Small intestine (tissue), 7 donors: ENCODE measurements around the gene DCK. TPM values are rescaled to one million over a fixed set of nuclear protein-coding genes. Genes with fewer than 3 reads are reported as not detected.

Experiments used
- DNase-seq, 2 donors: peaks; one replicate each; pipeline versions ENCODE4 v3.0.0 to v3.0.0-alpha.2; 2013
- FAIRE-seq: peaks from 2 replicates; lab custom pipeline; 2012; peaks lifted over from hg19 to GRCh38; lab: Jason Lieb, UNC
- H3K27ac ChIP-seq, 3 donors: one replicate each; pipeline ENCODE4 v1.5.1; 2013; ENCODE audit warnings: low read length in 2 of 3, mild to moderate bottlenecking in 2 of 3, control low read depth in 1 of 3, inconsistent platforms in 1 of 3, low read depth in 1 of 3, moderate library complexity in 1 of 3
- H3K27me3 ChIP-seq, 3 donors: one replicate each; pipeline ENCODE4 v1.6.1; 2013; ENCODE audit warnings: low read length in 3 of 3, inconsistent platforms in 1 of 3; ENCODE audit not compliant: control insufficient read depth in 3 of 3, insufficient read depth in 3 of 3
- H3K36me3 ChIP-seq, 3 donors: one replicate each; pipeline ENCODE4 v1.6.1; 2013; ENCODE audit warnings: low read length in 3 of 3, inconsistent platforms in 1 of 3, low read depth in 1 of 3, mild to moderate bottlenecking in 1 of 3, moderate library complexity in 1 of 3; ENCODE audit not compliant: control insufficient read depth in 3 of 3, insufficient read depth in 2 of 3
- H3K4me1 ChIP-seq, 3 donors: one replicate each; pipeline ENCODE4 v1.6.1; 2013; ENCODE audit warnings: low read length in 2 of 3, inconsistent platforms in 1 of 3, low read depth in 1 of 3, mild to moderate bottlenecking in 1 of 3, moderate library complexity in 1 of 3; ENCODE audit not compliant: control insufficient read depth in 3 of 3, insufficient read depth in 2 of 3
- H3K4me3 ChIP-seq, 3 donors: one replicate each; pipeline ENCODE4 v1.5.1; 2013; ENCODE audit warnings: low read length in 3 of 3, control low read depth in 1 of 3, inconsistent platforms in 1 of 3, low read depth in 1 of 3, mild to moderate bottlenecking in 1 of 3, moderate library complexity in 1 of 3
- H3K9me3 ChIP-seq, 2 donors: one replicate each; pipeline ENCODE4 v1.6.1; 2013; ENCODE audit warnings: low read depth in 1 of 2, low read length in 1 of 2; ENCODE audit not compliant: control insufficient read depth in 2 of 2, insufficient read depth in 1 of 2
- WGBS, 3 donors: extraction: QIAGEN DNeasy Blood & Tissue Kit; methylation state at CpG; one replicate each; pipeline ENCODE4 v1.1.7; 2013; 5-methylcytosine and 5-hydroxymethylcytosine counted together
- polyA plus RNA-seq, 4 donors: library from polyadenylated mRNA; stranded (reverse) in 3 of 4; unstranded in 1 of 4; fragments of 200-250 nt in 3 of 4; fragments of 120-200 nt in 1 of 4; gene quantifications; one replicate each; pipeline versions ENCODE4 v1.2.1 to v1.2.3, GENCODE V29; 2013
- donor health status: healthy with polysubstance abuse.
- donor health status: control.
- donor health status: control.
- donor health status: Bipolar disorder and iron deficiency.
- donor health status: healthy.

Gene DCK
- polyA plus RNA-seq, 4 donors: 7.4 to 18.9 (median 13.4) TPM

- 85 to 96% (median 94%) methylated on average over 3 of the region's 3 CpGs for WGBS, 3 donors
- no peaks in the 10 kb centered on the region for H3K4me1 ChIP-seq
Measured at GRCh38 chr4:70958681-70959080, 34.8 kb upstream of the DCK start.

DNA sequence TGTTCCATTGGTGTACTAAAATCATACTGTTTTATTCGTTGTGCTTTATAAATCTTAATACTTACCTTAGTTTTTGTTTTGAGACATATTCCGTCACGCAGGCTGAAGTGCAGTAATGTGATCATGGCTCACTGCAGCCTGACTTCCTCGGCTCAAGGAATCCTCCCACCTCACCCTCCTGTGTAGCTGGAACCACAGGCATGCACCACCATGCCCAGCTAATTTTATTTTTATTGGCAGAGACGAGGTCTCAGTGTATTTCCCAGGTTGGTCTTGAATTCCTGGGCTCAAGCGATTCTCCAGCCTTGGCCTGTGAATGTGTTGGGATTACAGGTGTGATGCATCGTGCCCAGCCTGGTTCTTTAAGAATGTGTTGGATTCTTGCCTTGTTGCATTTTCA, 24.4 kb upstream of the DCK start:
- DNase-seq (no peak), FAIRE-seq (no peak)
- WGBS, 3 donors: 92 to 94% (median 92%) methylated on average over 7 of the region's 7 CpGs
- H3K4me3 ChIP-seq: no peak overlapping the region
- no peak overlapping the region for H3K27ac ChIP-seq
- H3K9me3 ChIP-seq: no peaks in the 10 kb centered on the region
- H3K4me1 ChIP-seq: no peaks in the 10 kb centered on the region
- H3K27me3 ChIP-seq: no peaks in the 10 kb centered on the region
- peaks cover 0 to 16% (median 0%) of the 10 kb centered on the region in 3 donors for H3K36me3 ChIP-seq

More at GRCh38 chr4:70958681-70959080, 34.8 kb upstream of the DCK start:
- no peaks in the 10 kb centered on the region for H3K27me3 ChIP-seq
- no peak overlapping the region for H3K27ac ChIP-seq
- no peaks in the 10 kb centered on the region for H3K9me3 ChIP-seq
- H3K4me3 ChIP-seq: no peak overlapping the region
- DNase-seq (no peak), FAIRE-seq (no peak)
- peaks cover 0 to 24% (median 0%) of the 10 kb centered on the region in 3 donors for H3K36me3 ChIP-seq

- no peaks in the 10 kb centered on the region for H3K9me3 ChIP-seq
- no peaks in the 10 kb centered on the region for H3K27me3 ChIP-seq
- H3K4me3 ChIP-seq: no peak overlapping the region
- H3K27ac ChIP-seq: no peak overlapping the region
- FAIRE-seq: no peak
- H3K36me3 ChIP-seq: peaks cover 0 to 13% (median 0%) of the 10 kb centered on the region in 3 donors
- WGBS, 3 donors: 84 to 86% (median 85%) methylated on average over 3 of the region's 3 CpGs
- no peak for DNase-seq
- H3K4me1 ChIP-seq: no peaks in the 10 kb centered on the region
Measured at GRCh38 chr4:70976252-70976651, 17.2 kb upstream of the DCK start.

- Histone ChIP-seq H3K4me3 (no peak overlapping the region), H3K27me3 (no peaks in the 10 kb centered on the region), H3K9me3 (no peaks in the 10 kb centered on the region), H3K4me1 (no peaks in the 10 kb centered on the region), H3K27ac (no peak overlapping the region), H3K36me3 (peaks cover 0 to 11% (median 0%) of the 10 kb centered on the region in 3 donors)
- FAIRE-seq: no peak
- no peak for DNase-seq
- 74 to 93% (median 83%) methylated on average over 1 of the region's 1 CpG for WGBS, 3 donors
Measured at GRCh38 chr4:70979445-70980008, 13.9 kb upstream of the DCK start.

- no peaks in the 10 kb centered on the region for H3K4me1 ChIP-seq
- no peaks in the 10 kb centered on the region for H3K9me3 ChIP-seq
- H3K4me3 ChIP-seq: no peak overlapping the region
- no peaks in the 10 kb centered on the region for H3K27me3 ChIP-seq
- FAIRE-seq (no peak), DNase-seq (no peak)
- no peak overlapping the region for H3K27ac ChIP-seq
- peaks cover 0 to 11% (median 0%) of the 10 kb centered on the region in 3 donors for H3K36me3 ChIP-seq
Measured at GRCh38 chr4:70980196-70980595, 13.3 kb upstream of the DCK start.

- no peaks in the 10 kb centered on the region for H3K4me1 ChIP-seq
- no peak for FAIRE-seq
- no peaks in the 10 kb centered on the region for H3K9me3 ChIP-seq
Measured at GRCh38 chr4:70984106-70984505, 9.3 kb upstream of the DCK start.

DNA sequence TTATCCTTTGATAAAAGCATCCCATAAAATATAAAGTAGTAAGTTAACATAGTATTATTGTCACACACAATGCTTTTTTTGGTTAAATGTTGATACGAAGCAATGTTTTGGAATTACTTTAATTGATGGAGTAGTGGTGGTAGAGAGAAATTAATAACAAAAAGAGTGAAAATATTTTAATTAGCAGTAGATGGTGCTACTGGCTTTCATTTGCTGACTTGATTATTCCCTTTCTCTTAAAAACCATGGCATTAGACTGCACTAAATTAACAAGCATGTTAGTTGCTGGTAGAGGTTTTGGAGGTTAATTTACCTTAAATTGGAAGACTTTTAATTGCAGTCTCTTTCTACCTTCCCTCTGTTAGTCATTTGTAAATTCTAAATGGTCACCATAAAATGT, 8.9 kb upstream of the DCK start:
- H3K4me1 ChIP-seq: no peaks in the 10 kb centered on the region
- no peak overlapping the region for H3K27ac ChIP-seq
- H3K9me3 ChIP-seq: no peaks in the 10 kb centered on the region
- no peak for FAIRE-seq
- DNase-seq: no peak
- H3K27me3 ChIP-seq: no peaks in the 10 kb centered on the region
- 90 to 100% (median 90%) methylated on average over 1 of the region's 1 CpG for whole genome bisulfite sequencing, 3 donors
- H3K4me3 ChIP-seq: no peak overlapping the region
- peaks cover 0 to 4% (median 0%) of the 10 kb centered on the region in 3 donors for H3K36me3 ChIP-seq

More at GRCh38 chr4:70984106-70984505, 9.3 kb upstream of the DCK start:
- Histone ChIP-seq H3K36me3 (peaks cover 0 to 4% (median 0%) of the 10 kb centered on the region in 3 donors), H3K27me3 (no peaks in the 10 kb centered on the region), H3K4me3 (no peak overlapping the region), H3K27ac (no peak overlapping the region)
- no peak for DNase-seq

- FAIRE-seq: no peak
- 89 to 96% (median 92%) methylated on average over 2 of the region's 2 CpGs for WGBS, 3 donors
- no peak overlapping the region for H3K4me3 ChIP-seq
- no peaks in the 10 kb centered on the region for H3K27me3 ChIP-seq
- H3K27ac ChIP-seq: no peak overlapping the region
- H3K36me3 ChIP-seq: peaks cover 0 to 3% (median 0%) of the 10 kb centered on the region in 3 donors
- no peaks in the 10 kb centered on the region for H3K9me3 ChIP-seq
- DNase-seq: no peak
- H3K4me1 ChIP-seq: peaks cover 0 to 14% (median 6%) of the 10 kb centered on the region in 3 donors
Measured at GRCh38 chr4:70991596-70991995, 1.9 kb upstream of the DCK start.

GRCh38 chr4:70992391-70992881, 1.0 kb upstream of the DCK start:
- Histone ChIP-seq H3K4me1 (peaks cover 0 to 14% (median 6%) of the 10 kb centered on the region in 3 donors), H3K4me3 (peak overlapping the region in 2 of 3 donors; percentile 62 to 95), H3K9me3 (no peaks in the 10 kb centered on the region), H3K27ac (peak overlapping the region; percentile 82 to 93 (median 83)), H3K36me3 (peaks cover 0 to 3% (median 0%) of the 10 kb centered on the region in 3 donors), H3K27me3 (no peaks in the 10 kb centered on the region)
- DNase-seq (peak; percentile 62 to 68), FAIRE-seq (no peak)
- WGBS, 3 donors: 20 to 58% (median 39%) methylated on average over 5 of the region's 5 CpGs
